Liver (tissue), 3 donors: ENCODE data around the gene RAB34.

Source experiments
- ATF3 ChIP-seq: IDR thresholded peaks from 2 replicates; pipeline ENCODE4 v1.6.1; 2016; ENCODE audit warnings: antibody characterized with exemption
- CTCF ChIP-seq: fragments of 150-350 bp; IDR thresholded peaks from 2 replicates; pipeline ENCODE4 v1.5.1; 2017; ENCODE audit warnings: improper control_type of control experiment, low read depth, low read length; ENCODE audit not compliant: missing input control
- FOXA1 ChIP-seq: IDR thresholded peaks from 2 replicates; pipeline ENCODE4 v1.6.1; 2016; ENCODE audit warnings: antibody characterized with exemption
- GABPA ChIP-seq, 2 donors: IDR thresholded peaks in 1 of 2; conservative IDR thresholded peaks in 1 of 2; 2 replicates each; pipeline ENCODE4 v1.6.1; 2016; ENCODE audit warnings: antibody characterized with exemption in 2 of 2, mild to moderate bottlenecking in 1 of 2, moderate library complexity in 1 of 2
- JUND ChIP-seq, 2 donors: IDR thresholded peaks; 2 replicates each; pipeline ENCODE4 v1.6.1; 2016; ENCODE audit warnings: antibody characterized with exemption in 2 of 2
- NR2F2 ChIP-seq: IDR thresholded peaks from 2 replicates; pipeline ENCODE4 v1.6.1; 2016; ENCODE audit warnings: antibody characterized with exemption
- RAD21 ChIP-seq, 2 donors: IDR thresholded peaks; 2 replicates each; pipeline ENCODE4 v1.6.1; 2016; ENCODE audit warnings: antibody characterized with exemption in 2 of 2, mild to moderate bottlenecking in 2 of 2
- REST ChIP-seq: IDR thresholded peaks from 2 replicates; pipeline ENCODE4 v1.6.1; 2016; ENCODE audit warnings: antibody characterized with exemption, mild to moderate bottlenecking
- RXRA ChIP-seq, 2 donors: IDR thresholded peaks; 2 replicates each; pipeline ENCODE4 v1.6.1; 2017 to 2018; ENCODE audit warnings: antibody characterized with exemption in 2 of 2, mild to moderate bottlenecking in 1 of 2
- SP1 ChIP-seq: IDR thresholded peaks from 2 replicates; pipeline ENCODE4 v1.6.1; 2018; ENCODE audit warnings: antibody characterized with exemption, mild to moderate bottlenecking
- TAF1 ChIP-seq: conservative IDR thresholded peaks from 2 replicates; pipeline ENCODE4 v1.6.1; 2016; ENCODE audit warnings: antibody characterized with exemption, mild to moderate bottlenecking
- YY1 ChIP-seq: IDR thresholded peaks from 2 replicates; pipeline ENCODE4 v1.6.1; 2016; ENCODE audit warnings: antibody characterized with exemption, mild to moderate bottlenecking
- ZBTB33 ChIP-seq: IDR thresholded peaks from 2 replicates; pipeline ENCODE4 v1.6.1; 2016; ENCODE audit warnings: antibody characterized with exemption
- donor health status: healthy.
- donor health status: healthy.

GRCh38 chr17:28707339-28707720 is 10.3 kb downstream of the RAB34 start:
- TF ChIP-seq CTCF (no peak), JUND (IDR thresholded peaks at IDR 0.05) (no peak), REST (no peak), TAF1 (no peak), ZBTB33 (no peak), RAD21 (IDR thresholded peaks at IDR 0.05) (no peak), ATF3 (no peak), NR2F2 (no peak), GABPA (IDR thresholded peaks at IDR 0.05 in 1 of 2, conservative IDR thresholded peaks at IDR 0.05 in 1 of 2) (no peak), FOXA1 (no peak), SP1 (no peak), RXRA (IDR thresholded peaks at IDR 0.05) (no peak), YY1 (no peak)
